GM23338 (cell line): ENCODE data around the gene DOCK3. TPM values are rescaled to one million over a fixed set of nuclear protein-coding genes. Genes with fewer than 3 reads are reported as not detected.

Source experiments
- ATAC-seq: fragments of 200-7000 bp; cut with Tn5 transposase; 3 replicates; pipeline ENCODE4 v1.9.1; 2020
- DNase-seq: peaks from one replicate; pipeline ENCODE4 v3.0.0-alpha.2; 2015; ENCODE audit warnings: low spot score
- H2AFZ ChIP-seq: fragments of 200-600 bp; sonication (generic); 2 replicates; pipeline ENCODE4 v1.8.0; 2016; ENCODE audit warnings: antibody characterized with exemption, mild to moderate bottlenecking, moderate library complexity
- H3F3A ChIP-seq: fragments of 200-600 bp; sonication (generic); replicated peaks from 2 replicates; pipeline ENCODE4 v1.8.0; 2017; ENCODE audit warnings: antibody characterized with exemption, mixed run types, low read depth
- H3K27ac ChIP-seq: fragments of 200-600 bp; sonication (generic); 2 replicates; pipeline ENCODE4 v1.6.1; 2016; ENCODE audit warnings: low read depth
- H3K27me3 ChIP-seq: fragments of 200-600 bp; sonication (generic); 2 replicates; pipeline ENCODE4 v1.8.0; 2016; ENCODE audit warnings: mild to moderate bottlenecking, mixed run types, moderate library complexity; ENCODE audit not compliant: insufficient read depth
- H3K36me3 ChIP-seq: fragments of 200-600 bp; sonication (generic); 2 replicates; pipeline ENCODE4 v1.8.0; 2016; ENCODE audit warnings: mild to moderate bottlenecking; ENCODE audit not compliant: insufficient read depth
- H3K4me1 ChIP-seq: fragments of 200-600 bp; sonication (generic); 2 replicates; pipeline ENCODE4 v1.8.0; 2016; ENCODE audit warnings: mild to moderate bottlenecking, moderate library complexity; ENCODE audit not compliant: insufficient read depth
- H3K4me2 ChIP-seq: fragments of 200-600 bp; sonication (generic); 2 replicates; pipeline ENCODE4 v1.7.1; 2017; ENCODE audit warnings: mixed run types
- H3K4me3 ChIP-seq: fragments of 200-600 bp; sonication (generic); 2 replicates; pipeline ENCODE4 v1.6.1; 2016; ENCODE audit warnings: mixed run types
- H3K79me2 ChIP-seq: fragments of 200-600 bp; sonication (generic); replicated peaks from 2 replicates; pipeline ENCODE4 v1.8.0; 2017; ENCODE audit warnings: mild to moderate bottlenecking; ENCODE audit not compliant: insufficient read depth
- H3K9me2 ChIP-seq: fragments of 200-600 bp; sonication (generic); 2 replicates; pipeline ENCODE4 v1.8.0; 2017; ENCODE audit not compliant: insufficient read depth
- H4K20me1 ChIP-seq: fragments of 200-600 bp; sonication (generic); replicated peaks from 2 replicates; pipeline ENCODE4 v1.8.0; 2017; ENCODE audit warnings: mild to moderate bottlenecking; ENCODE audit not compliant: insufficient read depth
- H3K27ac Mint-ChIP-seq: 2 replicates; pipeline ENCODE4 v1.8.0; 2020; ENCODE audit warnings: inconsistent platforms, mild to moderate bottlenecking, moderate library complexity, mixed read lengths
- H3K27me3 Mint-ChIP-seq: 3 replicates; pipeline ENCODE4 v1.8.0; 2022; ENCODE audit warnings: low read depth, mild to moderate bottlenecking, moderate library complexity, mixed read lengths, inconsistent platforms; ENCODE audit not compliant: insufficient read depth, poor library complexity
- H3K36me3 Mint-ChIP-seq: 3 replicates; pipeline ENCODE4 v1.8.0; 2021; ENCODE audit warnings: low read depth, mild to moderate bottlenecking, inconsistent platforms, moderate library complexity, mixed read lengths
- H3K4me1 Mint-ChIP-seq: 3 replicates; pipeline ENCODE4 v1.8.0; 2020; ENCODE audit warnings: mild to moderate bottlenecking, inconsistent platforms, mixed read lengths
- H3K4me3 Mint-ChIP-seq: 3 replicates; pipeline ENCODE4 v1.8.0; 2021; ENCODE audit warnings: moderate library complexity, mild to moderate bottlenecking, inconsistent platforms, mixed read lengths
- H3K9me3 Mint-ChIP-seq: 3 replicates; pipeline ENCODE4 v1.8.0; 2020; ENCODE audit warnings: moderate library complexity, mild to moderate bottlenecking, inconsistent platforms, mixed read lengths
- CREB1 ChIP-seq: fragments of 250-450 bp; sonication (Bioruptor Pico); IDR thresholded peaks from 2 replicates; pipeline ENCODE4 v1.5.0; 2020; ENCODE audit warnings: low read depth, mild to moderate bottlenecking, moderate library complexity
- ETS1 ChIP-seq: IDR thresholded peaks from 2 replicates; pipeline ENCODE4 v1.6.1; 2016; ENCODE audit warnings: antibody characterized with exemption
- EZH2 ChIP-seq: fragments of 200-600 bp; sonication (generic); IDR thresholded peaks from one replicate; pipeline ENCODE4 v1.8.0; 2017; ENCODE audit warnings: antibody characterized with exemption, mild to moderate bottlenecking, low read depth; ENCODE audit not compliant: unreplicated experiment
- JUNB ChIP-seq: IDR thresholded peaks from one replicate; pipeline ENCODE4 v1.6.1; 2016; ENCODE audit warnings: antibody characterized with exemption; ENCODE audit not compliant: unreplicated experiment
- POLR2AphosphoS5 ChIP-seq: IDR thresholded peaks from 2 replicates; pipeline ENCODE4 v1.6.1; 2016; ENCODE audit warnings: antibody characterized with exemption, low read depth
- STAT1 ChIP-seq: IDR thresholded peaks from one replicate; pipeline ENCODE4 v1.6.1; 2016; ENCODE audit warnings: antibody characterized with exemption; ENCODE audit not compliant: unreplicated experiment
- ZNF114 ChIP-seq: fragments of 250-450 bp; sonication (Bioruptor Pico); IDR thresholded peaks from 2 replicates; pipeline ENCODE4 v1.5.0; 2020; ENCODE audit warnings: mild to moderate bottlenecking, moderate library complexity
- ZNF331 ChIP-seq: fragments of 250-450 bp; sonication (Bioruptor Pico); IDR thresholded peaks from 2 replicates; pipeline ENCODE4 v1.5.0; 2020; ENCODE audit warnings: low read depth, mild to moderate bottlenecking, moderate library complexity
- polyA plus RNA-seq: library from polyadenylated mRNA; unstranded; fragments of >200 nt; fragmentation: Nextera tagmentation; extraction: Ambion mirVana; gene quantifications from 2 replicates; pipeline ENCODE4 v1.2.1, GENCODE V29; 2016
- total RNA-seq: library from RNA; depleted of rRNA; stranded (reverse); fragments of >200 nt; shearing (Covaris generic); gene quantifications from 2 replicates; pipeline ENCODE4 v1.2.3, GENCODE V29; 2014
- TF ChIP-seq, protein P1 (sequence below), 2 experiments: fragments of 200-600 bp in 1 of 2; sonication (generic) in 1 of 2; conservative IDR thresholded peaks; 2 replicates each; pipeline versions ENCODE4 v1.5.1 to v1.6.1; 2016 to 2017; ENCODE audit warnings: antibody characterized with exemption in 2 of 2, low read depth in 2 of 2, mild to moderate bottlenecking in 2 of 2, moderate library complexity in 1 of 2

The DOCK3 gene
- total and polyA plus RNA-seq, 2 experiments from 2014 or later = 2.4 to 5.6 TPM

GRCh38 chr3:51357856-51358255, 683.1 kb downstream of the DOCK3 start (continued):
- no peak for TF ChIP-seq EZH2
- TF ChIP-seq, protein P1, sequence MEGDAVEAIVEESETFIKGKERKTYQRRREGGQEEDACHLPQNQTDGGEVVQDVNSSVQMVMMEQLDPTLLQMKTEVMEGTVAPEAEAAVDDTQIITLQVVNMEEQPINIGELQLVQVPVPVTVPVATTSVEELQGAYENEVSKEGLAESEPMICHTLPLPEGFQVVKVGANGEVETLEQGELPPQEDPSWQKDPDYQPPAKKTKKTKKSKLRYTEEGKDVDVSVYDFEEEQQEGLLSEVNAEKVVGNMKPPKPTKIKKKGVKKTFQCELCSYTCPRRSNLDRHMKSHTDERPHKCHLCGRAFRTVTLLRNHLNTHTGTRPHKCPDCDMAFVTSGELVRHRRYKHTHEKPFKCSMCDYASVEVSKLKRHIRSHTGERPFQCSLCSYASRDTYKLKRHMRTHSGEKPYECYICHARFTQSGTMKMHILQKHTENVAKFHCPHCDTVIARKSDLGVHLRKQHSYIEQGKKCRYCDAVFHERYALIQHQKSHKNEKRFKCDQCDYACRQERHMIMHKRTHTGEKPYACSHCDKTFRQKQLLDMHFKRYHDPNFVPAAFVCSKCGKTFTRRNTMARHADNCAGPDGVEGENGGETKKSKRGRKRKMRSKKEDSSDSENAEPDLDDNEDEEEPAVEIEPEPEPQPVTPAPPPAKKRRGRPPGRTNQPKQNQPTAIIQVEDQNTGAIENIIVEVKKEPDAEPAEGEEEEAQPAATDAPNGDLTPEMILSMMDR (conservative IDR thresholded peaks at IDR 0.05; ENCODE audit: low read depth in 2 of 2) = no peak
- no peak for TF ChIP-seq ZNF114 (CRISPR knock-in tag)
- TF ChIP-seq STAT1 = no peak

DNA sequence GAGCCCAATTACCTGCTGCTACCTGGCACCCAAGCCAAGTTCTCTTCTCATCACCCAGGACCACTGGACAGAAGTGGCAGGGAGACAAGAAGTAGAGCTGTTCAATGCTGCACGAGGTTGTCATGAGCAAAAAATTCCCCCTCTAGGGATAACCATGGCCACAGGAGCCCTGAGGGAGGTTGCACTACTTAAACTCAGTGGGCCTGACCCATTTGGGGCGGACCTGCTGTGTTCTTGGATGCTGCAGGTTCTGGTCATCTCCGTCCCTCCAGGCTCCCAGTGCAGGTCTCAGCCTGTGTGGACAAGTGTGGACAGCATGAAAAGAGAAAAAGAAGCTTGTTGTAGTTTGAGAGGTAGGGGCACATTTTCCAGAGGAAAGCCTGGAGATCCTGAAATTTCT, 684.3 kb downstream of the DOCK3 start:
- H2AFZ ChIP-seq = no peak overlapping the region
- H4K20me1 ChIP-seq = no peaks in the 10 kb centered on the region
- H3F3A ChIP-seq = no peaks in the 10 kb centered on the region
- H3K27ac ChIP-seq = no peak overlapping the region
- Mint-ChIP-seq H3K27me3 (no peaks in the 10 kb centered on the region), H3K9me3 (no peaks in the 10 kb centered on the region), H3K4me3 (no peak overlapping the region), H3K27ac (no peak overlapping the region), H3K4me1 (no peaks in the 10 kb centered on the region), H3K36me3 (peaks cover 2% of the 10 kb centered on the region; the same call in 1 of the 3 replicates)
- no peaks in the 10 kb centered on the region for H3K27me3 ChIP-seq
- H3K4me1 ChIP-seq = no peaks in the 10 kb centered on the region
- H3K79me2 ChIP-seq = no peaks in the 10 kb centered on the region
- H3K4me2 ChIP-seq = no peak overlapping the region
- ATAC-seq (no peak), DNase-seq (no peak)
- no peaks in the 10 kb centered on the region for H3K36me3 ChIP-seq
- no peak overlapping the region for H3K4me3 ChIP-seq
- no peaks in the 10 kb centered on the region for H3K9me2 ChIP-seq
- TF ChIP-seq JUNB = no peak

DNA sequence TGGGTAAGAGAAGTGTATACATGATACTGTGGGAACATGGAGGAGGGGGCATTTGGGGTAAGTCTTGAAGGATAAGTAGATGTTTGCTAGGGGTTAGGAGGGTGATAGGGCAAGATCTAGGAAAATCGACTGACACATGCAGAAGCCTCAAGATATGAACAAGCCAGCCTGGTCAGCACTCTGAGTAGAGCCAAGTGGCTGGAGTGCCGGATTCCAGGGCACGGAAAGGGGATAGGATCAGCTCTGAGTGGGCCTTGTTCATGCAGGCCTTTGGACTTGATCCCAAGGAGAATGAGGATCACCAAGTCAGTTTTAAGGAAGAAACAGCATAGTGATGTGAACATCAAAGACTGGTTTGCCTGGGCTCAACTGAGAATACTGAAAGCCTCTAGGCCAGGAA, 686.1 kb downstream of the DOCK3 start:
- DNase-seq (no peak), ATAC-seq (no peak)
- no peak overlapping the region for H3K4me3 Mint-ChIP-seq
- no peak overlapping the region for H3K27ac Mint-ChIP-seq
- Histone ChIP-seq H2AFZ (no peak overlapping the region), H3F3A (no peaks in the 10 kb centered on the region), H3K79me2 (no peaks in the 10 kb centered on the region), H3K27ac (no peak overlapping the region), H3K9me2 (no peaks in the 10 kb centered on the region), H3K4me1 (no peaks in the 10 kb centered on the region), H3K27me3 (no peaks in the 10 kb centered on the region), H3K4me3 (no peak overlapping the region), H3K36me3 (no peaks in the 10 kb centered on the region), H4K20me1 (no peaks in the 10 kb centered on the region), H3K4me2 (no peak overlapping the region)
- no peaks in the 10 kb centered on the region for H3K4me1 Mint-ChIP-seq
- peaks cover 2% of the 10 kb centered on the region; the same call in 1 of the 3 replicates for H3K36me3 Mint-ChIP-seq
- no peaks in the 10 kb centered on the region for H3K27me3 Mint-ChIP-seq
- H3K9me3 Mint-ChIP-seq = no peaks in the 10 kb centered on the region
- no peak for TF ChIP-seq POLR2AphosphoS5
- TF ChIP-seq STAT1 = no peak
- no peak for TF ChIP-seq ETS1
- TF ChIP-seq, protein P1 (conservative IDR thresholded peaks at IDR 0.05; ENCODE audit: low read depth in 2 of 2) = no peak
- TF ChIP-seq CREB1 (CRISPR knock-in tag) = no peak
- TF ChIP-seq ZNF331 = no peak
